RPMI7951 (cell line): ENCODE results near the gene POLR1H. TPM values are rescaled to one million over a fixed set of nuclear protein-coding genes. Genes with fewer than 3 reads are reported as not detected.

ENCODE experiments used
- DNase-seq: peaks from one replicate; pipeline ENCODE4 v3.0.0-alpha.2; 2012; ENCODE audit warnings: low read depth
- total RNA-seq: library from RNA; depleted of rRNA; stranded (reverse); fragments of >200 nt; shearing (Covaris generic); gene quantifications from 2 replicates; pipeline ENCODE4 v1.2.3, GENCODE V29; 2014

The POLR1H gene
- total RNA-seq, 1 experiment from 2014 or later, result 50.3 TPM

DNA sequence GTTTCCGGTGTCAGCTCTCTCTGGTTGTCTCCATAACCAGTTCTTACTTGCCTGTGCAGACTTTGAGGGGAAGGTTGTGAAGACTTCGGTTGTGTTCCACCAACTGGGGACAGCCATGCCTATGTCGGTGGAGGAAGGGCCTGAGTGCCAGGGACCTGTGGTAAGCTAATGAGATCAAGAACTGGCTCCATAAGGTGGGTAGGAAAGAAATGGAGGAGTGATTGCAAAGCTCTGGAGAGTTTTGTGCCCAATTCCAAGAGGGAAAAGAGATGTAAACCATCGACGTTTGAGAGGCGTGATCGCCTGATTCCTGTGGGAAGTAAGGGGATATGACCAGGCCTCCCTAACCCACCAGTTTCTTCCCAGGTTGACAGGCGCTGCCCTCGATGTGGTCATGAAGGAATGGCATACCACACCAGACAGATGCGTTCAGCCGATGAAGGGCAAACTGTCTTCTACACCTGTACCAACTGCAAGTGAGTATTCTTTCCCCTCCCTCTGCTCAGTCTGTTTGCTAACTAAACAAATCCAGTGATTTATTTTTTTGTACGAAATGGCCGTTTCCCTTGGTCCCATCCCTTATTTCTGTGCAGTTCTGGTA is 893 bp downstream of the POLR1H start:
- DNase-seq, result peak; percentile 33

- no peak for DNase-seq
Measured at GRCh38 chr6:30062471-30063178, 1.6 kb downstream of the POLR1H start.

DNA sequence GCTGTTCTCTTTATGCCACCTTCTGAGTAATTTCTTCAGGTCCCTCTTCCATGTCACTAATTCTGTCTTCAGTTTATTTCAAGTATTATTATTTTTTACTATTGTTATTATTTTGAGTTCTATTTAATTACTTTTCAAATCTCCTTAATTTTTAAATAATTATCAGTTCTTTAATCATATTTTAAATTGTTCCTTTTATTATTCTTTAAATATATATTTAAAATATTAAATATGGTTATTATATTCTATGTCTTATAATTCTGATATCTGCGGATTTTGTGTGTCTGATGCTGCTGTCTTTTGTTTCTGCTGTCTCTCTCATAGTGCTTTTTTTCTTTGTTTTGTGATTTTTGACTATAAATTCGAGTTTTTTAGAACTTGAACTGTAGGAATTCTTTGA is 2.2 kb downstream of the POLR1H start:
- DNase-seq, result no peak

- DNase-seq, result no peak
Measured at GRCh38 chr6:30066082-30066481, 5.0 kb downstream of the POLR1H start.

- DNase-seq, result peak; percentile 99
Measured at GRCh38 chr6:30066577-30067459, 5.8 kb downstream of the POLR1H start, which contains the start of gene PPP1R11. TSS of gene PPP1R11 (plus strand) at chr6:30067198. CDS start at chr6:30067411, 213 bp downstream.

DNA sequence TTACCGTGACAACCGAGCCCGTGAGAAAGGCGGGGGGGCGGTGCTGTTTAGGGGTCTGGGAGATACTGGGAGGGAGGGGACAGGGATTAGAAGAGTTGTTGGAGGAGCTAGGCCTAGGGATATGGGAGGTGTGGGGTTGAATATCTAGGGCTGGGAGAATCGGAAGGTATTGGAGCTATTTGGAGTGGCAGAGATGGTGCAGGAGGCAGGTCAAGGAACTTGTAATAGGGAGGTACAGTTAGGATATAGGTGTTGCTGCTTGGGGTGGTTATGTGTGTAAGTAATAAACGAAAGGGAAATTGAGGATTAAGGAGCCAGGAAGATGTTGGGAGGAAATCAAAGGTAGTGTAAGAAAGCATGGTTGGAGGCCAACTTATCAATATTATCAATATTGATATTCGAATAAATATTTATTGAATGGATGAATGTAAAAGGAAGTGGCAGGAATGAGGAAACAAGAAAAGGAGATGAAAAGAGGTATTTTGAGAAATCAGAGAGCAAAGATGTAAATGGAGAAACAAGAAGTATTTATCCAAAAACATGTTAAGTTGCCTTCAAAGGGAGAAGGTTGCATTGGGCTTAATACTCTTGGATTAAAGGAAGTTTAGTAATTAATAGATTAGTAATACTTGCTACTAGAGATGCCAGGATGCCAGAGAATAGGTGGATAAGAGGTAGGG is 6.5 kb downstream of the POLR1H start:
- no peak for DNase-seq

GRCh38 chr6:30071081-30071818 is 10.2 kb downstream of the POLR1H start:
- DNase-seq, result no peak

GRCh38 chr6:30071858-30072257 is 10.8 kb downstream of the POLR1H start:
- no peak for DNase-seq

GRCh38 chr6:30073489-30074235 is 12.6 kb downstream of the POLR1H start:
- no peak for DNase-seq

- DNase-seq, result peak; percentile 11
Measured at GRCh38 chr6:30074331-30075093, 13.4 kb downstream of the POLR1H start.

DNA sequence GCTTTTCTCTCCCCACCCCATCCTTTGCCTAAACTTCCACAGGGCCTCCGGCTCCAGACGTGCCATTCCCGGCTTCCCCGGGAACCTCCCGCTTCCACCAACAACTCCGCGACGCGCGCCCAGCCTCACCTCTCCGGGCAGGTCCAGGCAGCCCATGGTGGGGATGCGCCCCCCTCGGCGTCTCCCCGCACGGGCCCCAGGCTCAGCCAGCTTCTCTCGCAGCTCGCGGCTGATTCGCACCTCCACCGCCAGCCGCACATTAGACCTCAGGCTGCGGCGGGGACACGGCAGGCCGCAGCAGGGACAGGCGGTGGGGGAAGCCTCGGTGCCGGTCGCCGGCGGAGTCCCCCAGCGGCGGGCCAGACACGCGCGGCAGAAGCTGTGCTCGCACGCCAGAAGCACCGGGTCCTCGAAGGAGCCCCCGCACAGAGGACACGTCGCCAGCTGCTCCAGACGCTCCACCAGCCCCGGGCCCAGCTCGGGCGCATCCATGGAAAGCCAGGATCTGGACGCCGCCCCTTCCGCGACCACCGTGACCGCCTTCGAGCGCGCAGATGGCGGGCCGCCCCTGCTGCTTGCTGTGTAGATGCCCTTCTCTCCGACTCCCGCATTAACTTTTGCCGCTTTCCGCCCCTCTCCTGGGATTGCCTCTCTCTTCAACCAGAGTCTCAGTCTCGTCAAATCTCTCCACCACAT is 14.2 kb downstream of the POLR1H start, which contains the start of gene RNF39:
RNF39 (minus strand) TSS at position 676 of the 696 bp plus-strand sequence; CDS start at position 492, 184 bp downstream.
- no peak for DNase-seq

DNA sequence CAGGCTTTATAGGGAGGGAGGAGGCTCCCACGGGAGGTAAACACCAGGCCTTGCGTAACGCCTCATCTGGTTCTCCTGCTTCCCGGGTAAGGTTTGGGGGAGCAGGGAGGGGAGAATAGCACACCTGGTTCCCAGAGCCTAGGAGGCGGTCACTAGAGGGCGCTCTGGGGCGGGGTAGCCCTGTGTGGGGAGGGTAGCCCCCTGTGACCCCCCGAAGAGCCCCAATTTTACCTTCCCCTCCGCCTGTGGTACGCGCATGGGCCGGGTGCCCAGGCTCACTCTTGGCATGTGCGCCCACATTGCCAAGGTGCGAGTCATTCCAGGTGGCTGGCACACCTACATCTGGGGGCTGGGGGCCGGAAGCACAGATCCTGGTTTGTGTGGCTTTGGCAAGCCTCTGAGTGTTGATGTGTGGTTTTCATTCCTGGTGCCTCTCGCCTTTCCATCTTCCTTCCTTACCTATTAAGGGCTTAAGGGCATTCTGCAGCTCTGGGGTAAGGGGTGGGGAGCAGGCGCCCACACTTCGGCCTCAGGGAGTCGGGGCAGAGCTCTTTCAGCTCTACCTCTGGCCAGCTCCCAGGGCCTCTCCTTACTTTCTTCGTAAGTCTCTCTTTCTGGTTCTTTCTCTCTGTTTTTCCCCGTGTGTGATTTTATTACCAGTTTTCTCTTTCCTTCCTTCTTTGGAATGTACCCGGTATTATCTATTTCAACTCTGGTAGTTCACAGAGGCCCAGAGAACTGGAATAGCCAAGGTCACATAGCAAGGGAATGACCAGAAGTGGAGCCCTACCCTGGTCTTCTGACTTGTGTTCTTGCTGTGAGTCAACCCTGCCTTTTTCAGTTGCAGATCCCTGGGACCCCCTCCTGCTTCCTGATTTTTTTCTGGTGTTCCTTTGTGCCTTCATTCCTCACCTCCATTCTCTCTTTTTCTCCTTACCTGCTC is 15.0 kb downstream of the POLR1H start:
- DNase-seq, result no peak

GRCh38 chr6:30077218-30077617 is 16.2 kb downstream of the POLR1H start:
- no peak for DNase-seq

- no peak for DNase-seq
Measured at GRCh38 chr6:30087876-30088275, 26.8 kb downstream of the POLR1H start.

DNA sequence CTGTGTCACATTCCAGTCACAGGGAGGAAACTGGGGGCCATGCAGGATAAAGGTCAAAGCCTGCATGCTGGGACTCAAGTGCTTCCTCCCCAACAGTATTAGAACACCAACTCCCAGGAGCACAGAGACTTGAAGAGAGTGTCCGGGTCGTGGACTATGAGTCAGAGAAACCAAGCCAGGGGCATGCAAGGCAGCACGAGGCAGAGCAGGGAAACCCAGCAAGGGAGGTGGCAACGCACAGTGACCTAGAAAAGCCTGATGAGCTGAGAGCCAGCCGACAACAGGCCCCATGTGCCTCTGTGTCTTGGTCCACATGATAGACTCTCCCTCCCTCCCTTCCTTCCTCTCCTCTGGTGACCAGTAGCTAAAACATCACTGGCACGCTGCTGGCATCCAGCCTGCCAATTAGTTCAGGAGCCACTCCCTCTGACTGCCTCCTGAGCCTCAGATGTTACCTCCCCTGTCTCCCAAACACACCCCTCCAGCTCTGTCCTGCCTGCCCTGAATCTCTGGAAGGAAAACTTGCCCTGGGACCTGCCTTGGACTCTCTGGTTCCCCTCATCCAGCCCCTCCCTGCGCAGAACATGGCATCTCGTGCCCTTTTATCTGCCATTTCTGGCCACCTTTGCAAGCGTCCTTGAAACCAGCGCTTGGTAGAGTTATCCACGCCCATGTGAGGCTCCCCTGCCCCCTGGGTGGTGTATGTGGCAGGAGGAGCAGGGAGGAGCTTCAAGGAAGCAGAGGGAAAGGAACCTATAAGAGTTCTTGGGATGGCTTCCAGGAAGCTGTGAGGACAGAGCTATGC is 30.7 kb downstream of the POLR1H start:
- peak; percentile 79 for DNase-seq

GRCh38 chr6:30092852-30093543 is 31.9 kb downstream of the POLR1H start:
- DNase-seq, result no peak
